OCI-LY1 (cell line): ENCODE results near the gene KRTAP10-3.

Experiments
- H2AFZ ChIP-seq: fragments of 200-600 bp; sonication (generic), shearing (Covaris generic); 2 replicates; pipeline ENCODE4 v1.6.0; 2014; ENCODE audit warnings: antibody characterized with exemption, mild to moderate bottlenecking, low read length
- H3F3A ChIP-seq: fragments of 200-600 bp; sonication (generic), shearing (Covaris generic); 2 replicates; pipeline ENCODE4 v1.6.0; 2014; ENCODE audit warnings: mild to moderate bottlenecking, antibody characterized with exemption, low read length, moderate library complexity; ENCODE audit not compliant: insufficient read depth
- H3K27ac ChIP-seq: fragments of 200-600 bp; sonication (generic); 2 replicates; pipeline ENCODE4 v1.5.1; 2014; ENCODE audit warnings: low read length, mixed run types, mild to moderate bottlenecking, low read depth; ENCODE audit not compliant: poor library complexity, severe bottlenecking
- H3K27me3 ChIP-seq: fragments of 200-600 bp; sonication (generic); 2 replicates; pipeline ENCODE4 v1.6.0; 2014; ENCODE audit warnings: antibody characterized with exemption, mild to moderate bottlenecking, low read length, moderate library complexity; ENCODE audit not compliant: insufficient read depth
- H3K36me3 ChIP-seq: fragments of 200-600 bp; sonication (generic); 2 replicates; pipeline ENCODE4 v1.6.1; 2014; ENCODE audit warnings: mild to moderate bottlenecking, antibody characterized with exemption, low read length, moderate library complexity, mixed read lengths; ENCODE audit not compliant: insufficient read depth
- H3K4me1 ChIP-seq: fragments of 200-600 bp; sonication (generic); 2 replicates; pipeline ENCODE4 v1.5.1; 2014; ENCODE audit warnings: mild to moderate bottlenecking, low read length, moderate library complexity; ENCODE audit not compliant: insufficient read depth, severe bottlenecking
- H3K4me2 ChIP-seq: fragments of 200-600 bp; sonication (generic), shearing (Covaris generic); 2 replicates; pipeline ENCODE4 v1.6.1; 2014; ENCODE audit warnings: low read length
- H3K4me3 ChIP-seq: fragments of 200-600 bp; sonication (generic); 2 replicates; pipeline ENCODE4 v1.5.1; 2014; ENCODE audit warnings: low read length, low read depth, mild to moderate bottlenecking, mixed read lengths; ENCODE audit not compliant: poor library complexity, severe bottlenecking
- H3K79me2 ChIP-seq: fragments of 200-600 bp; shearing (Covaris generic); 2 replicates; pipeline ENCODE4 v1.6.1; 2016; ENCODE audit warnings: mixed run types, low read length, mixed read lengths; ENCODE audit not compliant: insufficient read depth
- H3K9ac ChIP-seq: fragments of 200-600 bp; sonication (generic), shearing (Covaris generic); 2 replicates; pipeline ENCODE4 v1.6.1; 2014; ENCODE audit warnings: mild to moderate bottlenecking, low read length, mixed read lengths
- H3K9me2 ChIP-seq: fragments of 200-600 bp; sonication (generic), shearing (Covaris generic); 2 replicates; pipeline ENCODE4 v1.6.1; 2014; ENCODE audit warnings: low read depth, mild to moderate bottlenecking, low read length, mixed read lengths
- H3K9me3 ChIP-seq: fragments of 200-600 bp; shearing (Covaris generic); 2 replicates; pipeline ENCODE4 v1.6.1; 2014; ENCODE audit warnings: low read length, mixed read lengths
- H4K20me1 ChIP-seq: fragments of 200-600 bp; sonication (generic), shearing (Covaris generic); 2 replicates; pipeline ENCODE4 v1.6.0; 2016; ENCODE audit warnings: mild to moderate bottlenecking, low read length; ENCODE audit not compliant: insufficient read depth
- CTCF ChIP-seq: fragments of 200-600 bp; sonication (generic), shearing (Covaris generic); IDR thresholded peaks from 2 replicates; pipeline ENCODE4 v1.5.1; 2017; ENCODE audit warnings: mild to moderate bottlenecking, antibody characterized with exemption, low read length, moderate library complexity, mixed read lengths
- EZH2 ChIP-seq: fragments of 200-600 bp; sonication (generic), shearing (Covaris generic); IDR thresholded peaks from 2 replicates; pipeline ENCODE4 v1.8.0; 2017; ENCODE audit warnings: borderline replicate concordance, mixed run types, mild to moderate bottlenecking, antibody characterized with exemption, low read length, moderate library complexity, mixed read lengths

The KRTAP10-3 gene

GRCh38 chr21:44520326-44521300, 38.0 kb downstream of the KRTAP10-3 start:
- H3K4me1 ChIP-seq = no peaks in the 10 kb centered on the region
- no peaks in the 10 kb centered on the region for H3K79me2 ChIP-seq
- no peaks in the 10 kb centered on the region for H3K27me3 ChIP-seq
- H3K27ac ChIP-seq = no peak overlapping the region
- H3K9me3 ChIP-seq = peaks cover 3% of the 10 kb centered on the region; the same call in 1 of the 2 replicates
- TF ChIP-seq EZH2 (no peak), CTCF (no peak)
- H4K20me1 ChIP-seq = no peaks in the 10 kb centered on the region
- no peak overlapping the region for H3K4me2 ChIP-seq
- H3K36me3 ChIP-seq = no peaks in the 10 kb centered on the region
- H3K9me2 ChIP-seq = no peaks in the 10 kb centered on the region
- H2AFZ ChIP-seq = no peak overlapping the region
- no peak overlapping the region for H3K9ac ChIP-seq
- H3F3A ChIP-seq = no peaks in the 10 kb centered on the region
- H3K4me3 ChIP-seq = no peak overlapping the region

GRCh38 chr21:44519346-44520325, 39.0 kb downstream of the KRTAP10-3 start:
- H3K4me2 ChIP-seq = no peak overlapping the region

More at GRCh38 chr21:44519346-44520325, 39.0 kb downstream of the KRTAP10-3 start:
- no peaks in the 10 kb centered on the region for H4K20me1 ChIP-seq
- H3K9me2 ChIP-seq = no peaks in the 10 kb centered on the region
- H3K4me1 ChIP-seq = no peaks in the 10 kb centered on the region
- H3K9me3 ChIP-seq = peaks cover 3% of the 10 kb centered on the region; the same call in 1 of the 2 replicates
- H2AFZ ChIP-seq = no peak overlapping the region
- no peak overlapping the region for H3K27ac ChIP-seq
- no peak for TF ChIP-seq EZH2
- TF ChIP-seq CTCF = no peak
- H3K79me2 ChIP-seq = no peaks in the 10 kb centered on the region
- no peaks in the 10 kb centered on the region for H3K27me3 ChIP-seq
- no peaks in the 10 kb centered on the region for H3K36me3 ChIP-seq
- no peak overlapping the region for H3K9ac ChIP-seq
- no peak overlapping the region for H3K4me3 ChIP-seq
- no peaks in the 10 kb centered on the region for H3F3A ChIP-seq
